HepG2 (cell line): ENCODE measurements around the gene IGF2BP1. TPM values are rescaled to one million over a fixed set of nuclear protein-coding genes. Genes with fewer than 3 reads are reported as not detected.

ENCODE experiments used
- ATAC-seq: fragments of 200-7000 bp; cut with Tn5 transposase; 3 replicates; pipeline ENCODE4 v1.9.1; 2020; ENCODE audit warnings: mild to moderate bottlenecking, moderate library complexity
- BruUV-seq: library from RNA; stranded (reverse); fragments of 400-500 nt; replicated peaks from 2 replicates; lab custom pipeline; 2021; lab: Mats Ljungman, UMichigan
- CTCF ChIA-PET: fragments of 300-600 bp; formaldehyde crosslinking; extraction: SDS; loops from one replicate; lab custom pipeline; 2021; ENCODE audit warnings: low total read pairs, inconsistent platforms, low intra/inter-chr PET ratio; lab: Yijun Ruan, JAX
- POLR2A ChIA-PET: fragments of 350-600 bp; sonication (Branson Sonifier 250); formaldehyde crosslinking; loops from one replicate; lab custom pipeline; 2020; ENCODE audit warnings: antibody characterized with exemption, inconsistent platforms; lab: Yijun Ruan, JAX
- DNase-seq: peaks from one replicate; pipeline ENCODE4 v3.0.0-alpha.2; 2015; ENCODE audit warnings: low spot score
- FAIRE-seq: peaks from 3 replicates; lab custom pipeline; 2011; peaks lifted over from hg19 to GRCh38; lab: Jason Lieb, UNC
- H2AFZ ChIP-seq: one replicate; pipeline ENCODE4 v1.6.1; 2011; ENCODE audit warnings: low read length, inconsistent platforms
- H3K27ac ChIP-seq: fragments of 300-600 bp; 3 replicates; pipeline ENCODE4 v1.8.0; 2011; ENCODE audit warnings: mixed run types, mild to moderate bottlenecking, mixed read lengths, low read length, inconsistent platforms; ENCODE audit not compliant: insufficient read depth; ENCODE audit errors: extremely low read length
- H3K27me3 ChIP-seq, 2 experiments: fragments of 200-600 bp in 1 of 2; 2 replicates in 1 of 2; 3 replicates in 1 of 2; pipeline versions ENCODE4 v1.6.0 to v1.8.0; 2011; ENCODE audit warnings: low read length in 2 of 2, mild to moderate bottlenecking in 2 of 2, moderate library complexity in 2 of 2, inconsistent platforms in 1 of 2; ENCODE audit not compliant: insufficient read depth in 2 of 2, control insufficient read depth in 1 of 2
- H3K36me3 ChIP-seq, 2 experiments: fragments of 200-600 bp in 1 of 2; replicated peaks in 1 of 2; 2 replicates in 1 of 2; 3 replicates in 1 of 2; pipeline versions ENCODE4 v1.5.1 to v1.8.0; 2011; ENCODE audit warnings: low read length in 2 of 2, inconsistent platforms in 1 of 2; ENCODE audit not compliant: insufficient read depth in 2 of 2, control insufficient read depth in 1 of 2
- H3K4me1 ChIP-seq: 2 replicates; pipeline ENCODE4 v1.5.1; 2012; ENCODE audit warnings: low read length, inconsistent platforms; ENCODE audit not compliant: insufficient read depth
- H3K4me2 ChIP-seq: 2 replicates; pipeline ENCODE4 v1.6.0; 2011; ENCODE audit warnings: low read depth, low read length, inconsistent platforms
- H3K4me3 ChIP-seq, 3 experiments: fragments of 200-600 bp in 1 of 3; sonication (generic), shearing (Covaris generic) in 1 of 3; replicated peaks in 1 of 3; 2 replicates each; pipeline ENCODE4 v1.5.1; 2011 to 2016; ENCODE audit warnings: low read length in 3 of 3, inconsistent platforms in 2 of 3, low read depth in 2 of 3, mild to moderate bottlenecking in 2 of 3, control low read depth in 1 of 3, mixed read lengths in 1 of 3; ENCODE audit not compliant: insufficient read depth in 1 of 3
- H3K79me2 ChIP-seq: one replicate; pipeline ENCODE4 v1.6.1; 2011; ENCODE audit warnings: low read length, inconsistent platforms; ENCODE audit not compliant: insufficient read depth
- H3K9ac ChIP-seq: 2 replicates; pipeline ENCODE4 v1.6.0; 2011; ENCODE audit warnings: mild to moderate bottlenecking, low read depth, low read length, inconsistent platforms; ENCODE audit not compliant: insufficient read depth
- H3K9me3 ChIP-seq: 2 replicates; pipeline ENCODE4 v1.5.1; 2012; ENCODE audit warnings: mild to moderate bottlenecking, low read length
- H4K20me1 ChIP-seq: 2 replicates; pipeline ENCODE4 v1.6.0; 2011; ENCODE audit warnings: inconsistent platforms, mild to moderate bottlenecking, low read length, moderate library complexity; ENCODE audit not compliant: insufficient read depth
- CHD2 ChIP-seq: IDR thresholded peaks from 2 replicates; pipeline ENCODE4 v1.6.1; 2011; ENCODE audit warnings: low read depth, low read length, improper control_type of control experiment
- HNRNPK ChIP-seq: fragments of 200-400 bp; formaldehyde crosslinking; IDR thresholded peaks from 2 replicates; pipeline ENCODE4 v1.6.1; 2018; ENCODE audit warnings: low read length, low read depth, moderate library complexity, mild to moderate bottlenecking; ENCODE audit not compliant: poor library complexity, severe bottlenecking
- NBN ChIP-seq: fragments of 450-650 bp; conservative IDR thresholded peaks from 2 replicates; pipeline ENCODE4 v1.6.1; 2017
- PHF20 ChIP-seq: sonication (generic); formaldehyde crosslinking; IDR thresholded peaks from 2 replicates; pipeline ENCODE4 v1.5.0; 2020; ENCODE audit warnings: mild to moderate bottlenecking, missing genetic modification reagents
- RXRA ChIP-seq: sonication (generic); formaldehyde crosslinking; IDR thresholded peaks from 2 replicates; pipeline ENCODE4 v1.5.1; 2020; ENCODE audit warnings: missing genetic modification reagents
- SYNCRIP ChIP-seq: fragments of 200-400 bp; formaldehyde crosslinking; IDR thresholded peaks from 2 replicates; pipeline ENCODE4 v1.6.1; 2018; ENCODE audit warnings: mild to moderate bottlenecking, low read depth, low read length; ENCODE audit not compliant: insufficient read depth
- ZFP82 ChIP-seq: sonication (generic); formaldehyde crosslinking; IDR thresholded peaks from 2 replicates; pipeline ENCODE4 v1.5.1; 2020; ENCODE audit warnings: mild to moderate bottlenecking, missing genetic modification reagents, borderline replicate concordance
- ZNF274 ChIP-seq: sonication (generic); formaldehyde crosslinking; IDR thresholded peaks from 2 replicates; pipeline ENCODE4 v1.5.1; 2020; ENCODE audit warnings: mild to moderate bottlenecking, missing genetic modification reagents
- ZNF350 ChIP-seq: sonication (generic); formaldehyde crosslinking; IDR thresholded peaks from 2 replicates; pipeline ENCODE4 v1.4.0; 2020; ENCODE audit warnings: mild to moderate bottlenecking, low read depth, missing genetic modification reagents, borderline replicate concordance
- ZNF569 ChIP-seq: sonication (generic); formaldehyde crosslinking; IDR thresholded peaks from 2 replicates; pipeline ENCODE4 v1.5.0; 2020; ENCODE audit warnings: mild to moderate bottlenecking, missing genetic modification reagents, moderate library complexity, borderline replicate concordance
- WGBS: methylation state at CpG from one replicate; pipeline ENCODE4 v1.1.6; 2017; ENCODE audit warnings: low lambda C conversion rate; 5-methylcytosine and 5-hydroxymethylcytosine counted together
- in situ Hi-C: cut with HindIII; loops from 2 replicates; pipeline ENCODE4 v1.10.0; 2017; ENCODE audit warnings: low pct_unique_long_range_greater_than_20kb; ENCODE audit not compliant: extremely low pct_ligation_motif_present
- intact Hi-C: fragments of 100-400 bp; cut with micrococcal nuclease; formaldehyde crosslinking; loops from one replicate; pipeline ENCODE4 v1.10.0; 2022; ENCODE audit not compliant: unreplicated experiment
- polyA plus RNA-seq, 8 experiments: library from polyadenylated mRNA; depleted of rRNA in 3 of 8; stranded (reverse) in 7 of 8; unstranded in 1 of 8; fragments of >200 nt; fragmentation: Illumina TruSeq in 4 of 8; extraction: Trizol in 4 of 8; gene quantifications; 2 replicates each; pipeline versions ENCODE4 v1.2.1 to v1.2.3, GENCODE V29; 2011 to 2016; ENCODE audit warnings: low read depth in 4 of 8, missing spikeins in 1 of 8, mixed read lengths in 1 of 8; ENCODE audit not compliant: insufficient read depth in 1 of 8
- total RNA-seq, 5 experiments: library from RNA; depleted of rRNA; stranded (reverse); fragments of >200 nt; fragmentation: Illumina TruSeq; extraction: Trizol; gene quantifications; 2 replicates each; pipeline ENCODE4 v1.2.3, GENCODE V29; 2016; ENCODE audit warnings: low read depth in 1 of 5
- TF ChIP-seq, protein P1 (sequence below): sonication (generic); formaldehyde crosslinking; IDR thresholded peaks from 2 replicates; pipeline ENCODE4 v1.9.0; 2021; ENCODE audit warnings: missing genetic modification reagents, mild to moderate bottlenecking, borderline replicate concordance
- TF ChIP-seq, protein P2 (sequence below): sonication (generic); formaldehyde crosslinking; IDR thresholded peaks from 2 replicates; pipeline ENCODE4 v1.5.0; 2020; ENCODE audit warnings: missing genetic modification reagents

The IGF2BP1 gene
- total and polyA plus RNA-seq, 2 of the 13 experiments (the other 11 are each of a cell fraction or from before 2014, with no cell fraction given): 29.7 to 75.1 TPM

DNA sequence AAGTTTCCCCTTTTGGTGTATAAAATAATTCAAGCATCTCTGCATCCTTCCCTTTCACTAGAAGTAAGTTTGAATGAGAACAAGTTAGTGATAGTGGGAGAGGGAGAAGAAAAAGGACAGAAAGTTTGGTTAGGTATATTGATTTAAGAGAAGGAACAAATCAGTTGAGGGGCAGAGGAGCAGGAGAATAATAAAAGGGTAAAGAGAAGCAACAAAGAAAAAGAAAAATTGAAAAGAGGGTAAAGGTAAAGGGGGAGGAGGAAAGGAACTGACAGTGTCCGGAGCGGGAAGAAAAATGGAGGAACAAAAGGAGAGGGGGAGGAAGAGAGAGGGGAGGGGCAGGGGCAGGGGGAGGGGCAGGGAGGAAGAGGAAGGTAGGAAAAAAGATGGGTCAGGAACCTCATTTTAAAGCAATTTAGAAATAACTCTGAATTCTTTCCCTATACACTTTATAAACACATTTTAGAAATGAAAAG, 6.3 kb upstream of the IGF2BP1 start:
- no TSS peak for BruUV-seq
- Histone ChIP-seq H3K27ac (no peak overlapping the region), H3K36me3 (no peaks in the 10 kb centered on the region), H3K79me2 (peaks cover 14% of the 10 kb centered on the region), H3K9me3 (no peaks in the 10 kb centered on the region), H3K4me2 (no peak overlapping the region), H3K27me3 (peaks cover 0 to 3% of the 10 kb centered on the region in 2 experiments; a peak in 1 of 5 replicates), H3K4me3 (no peak overlapping the region), H4K20me1 (no peaks in the 10 kb centered on the region), H2AFZ (no peak overlapping the region), H3K9ac (no peak overlapping the region), H3K4me1 (peaks cover 26% of the 10 kb centered on the region)
- DNase-seq (no peak), FAIRE-seq (no peak), ATAC-seq (no peak)
- WGBS: 36% methylated on average over 2 of the region's 2 CpGs
- intact Hi-C loops: no loop called here
- POLR2A ChIA-PET: no interaction called here
- TF ChIP-seq SYNCRIP (no peak), HNRNPK (peak; percentile 92)
- in situ Hi-C loops: no loop called here
- CTCF ChIA-PET: no interaction called here

DNA sequence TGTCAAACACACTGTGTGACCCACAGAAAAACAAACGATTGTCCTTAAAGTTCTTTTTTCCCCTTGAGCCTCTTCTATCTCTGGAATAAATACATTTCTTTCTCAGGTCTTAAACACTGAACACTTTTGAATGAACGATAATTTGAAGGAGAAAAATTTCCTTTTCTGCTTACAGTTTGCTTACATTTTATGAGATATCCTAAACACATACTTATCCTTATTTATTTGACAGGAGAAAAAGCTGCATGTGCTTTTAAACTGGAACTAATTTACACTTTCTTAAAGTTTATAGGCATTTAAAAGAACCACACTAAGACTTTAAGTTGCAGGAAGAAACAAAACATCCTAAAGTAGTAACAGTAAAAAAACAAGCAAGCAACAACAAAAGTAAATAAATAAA, 4.7 kb upstream of the IGF2BP1 start:
- ATAC-seq: no peak
- Histone ChIP-seq H3K4me3 (no peak overlapping the region), H3K27me3 (peaks cover 0 to 3% of the 10 kb centered on the region in 2 experiments; a peak in 1 of 5 replicates), H4K20me1 (no peaks in the 10 kb centered on the region), H3K79me2 (peaks cover 18% of the 10 kb centered on the region), H3K9ac (no peak overlapping the region), H3K4me1 (peaks cover 18% of the 10 kb centered on the region), H3K9me3 (no peaks in the 10 kb centered on the region), H3K27ac (no peak overlapping the region), H3K36me3 (no peaks in the 10 kb centered on the region), H3K4me2 (no peak overlapping the region), H2AFZ (no peak overlapping the region)
- ChIA-PET CTCF (no interaction called here), POLR2A (interaction anchor here (8.6 kb wide), 1 partner anchor 21 kb away, joined by 268 read pairs; the partner anchor contains the start of gene GIP)
- BruUV-seq: no TSS peak
- no peak for FAIRE-seq
- WGBS: 70% methylated on average over 2 of the region's 2 CpGs
- TF ChIP-seq, protein P1, sequence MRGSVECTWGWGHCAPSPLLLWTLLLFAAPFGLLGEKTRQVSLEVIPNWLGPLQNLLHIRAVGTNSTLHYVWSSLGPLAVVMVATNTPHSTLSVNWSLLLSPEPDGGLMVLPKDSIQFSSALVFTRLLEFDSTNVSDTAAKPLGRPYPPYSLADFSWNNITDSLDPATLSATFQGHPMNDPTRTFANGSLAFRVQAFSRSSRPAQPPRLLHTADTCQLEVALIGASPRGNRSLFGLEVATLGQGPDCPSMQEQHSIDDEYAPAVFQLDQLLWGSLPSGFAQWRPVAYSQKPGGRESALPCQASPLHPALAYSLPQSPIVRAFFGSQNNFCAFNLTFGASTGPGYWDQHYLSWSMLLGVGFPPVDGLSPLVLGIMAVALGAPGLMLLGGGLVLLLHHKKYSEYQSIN (CRISPR knock-in tag): no peak
- TF ChIP-seq PHF20 (CRISPR knock-in tag) (no peak), CHD2 (no peak), ZNF274 (CRISPR knock-in tag) (no peak), NBN (no peak), ZNF350 (CRISPR knock-in tag) (no peak), ZFP82 (CRISPR knock-in tag) (no peak), ZNF569 (CRISPR knock-in tag) (no peak), RXRA (no peak)
- TF ChIP-seq, protein P2, sequence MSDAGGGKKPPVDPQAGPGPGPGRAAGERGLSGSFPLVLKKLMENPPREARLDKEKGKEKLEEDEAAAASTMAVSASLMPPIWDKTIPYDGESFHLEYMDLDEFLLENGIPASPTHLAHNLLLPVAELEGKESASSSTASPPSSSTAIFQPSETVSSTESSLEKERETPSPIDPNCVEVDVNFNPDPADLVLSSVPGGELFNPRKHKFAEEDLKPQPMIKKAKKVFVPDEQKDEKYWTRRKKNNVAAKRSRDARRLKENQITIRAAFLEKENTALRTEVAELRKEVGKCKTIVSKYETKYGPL (CRISPR knock-in tag): no peak
- intact Hi-C loops: no loop called here
- in situ Hi-C loops: no loop called here
- DNase-seq: no peak
